CD14-positive monocyte (primary cell): ENCODE results near the gene CCDC3. TPM values are rescaled to one million over a fixed set of nuclear protein-coding genes. Genes with fewer than 3 reads are reported as not detected.

Experiments used
- DNase-seq, 3 donors: peaks; one replicate each; pipeline ENCODE4 v3.0.0-alpha.2; 2011 to 2022
- H2AFZ ChIP-seq: 2 replicates; pipeline ENCODE4 v1.6.0; 2012; ENCODE audit warnings: mild to moderate bottlenecking, low read depth, low read length, inconsistent platforms; ENCODE audit not compliant: insufficient read depth, poor library complexity, severe bottlenecking
- H3K27ac ChIP-seq, 2 donors: 1 replicate in 1 of 2; 2 replicates in 1 of 2; pipeline ENCODE4 v1.5.1; 2012 to 2013; ENCODE audit warnings: low read length in 2 of 2, control low read depth in 1 of 2, inconsistent platforms in 1 of 2, low read depth in 1 of 2, mild to moderate bottlenecking in 1 of 2
- H3K27me3 ChIP-seq, 2 donors: one replicate each; pipeline versions ENCODE4 v1.6.0 to v1.6.1; 2011 to 2013; ENCODE audit warnings: low read length in 2 of 2; ENCODE audit not compliant: control insufficient read depth in 2 of 2, insufficient read depth in 2 of 2
- H3K36me3 ChIP-seq, 2 donors: replicated peaks in 1 of 2; 1 replicate in 1 of 2; 2 replicates in 1 of 2; pipeline versions ENCODE4 v1.5.1 to v1.6.1; 2012 to 2013; ENCODE audit warnings: low read length in 2 of 2, control low read depth in 1 of 2, inconsistent platforms in 1 of 2, mild to moderate bottlenecking in 1 of 2; ENCODE audit not compliant: insufficient read depth in 2 of 2, control insufficient read depth in 1 of 2
- H3K4me1 ChIP-seq, 2 donors: 1 replicate in 1 of 2; 2 replicates in 1 of 2; pipeline versions ENCODE4 v1.5.1 to v1.6.1; 2012 to 2013; ENCODE audit warnings: low read length in 2 of 2, control low read depth in 1 of 2, inconsistent platforms in 1 of 2, mild to moderate bottlenecking in 1 of 2, moderate library complexity in 1 of 2; ENCODE audit not compliant: insufficient read depth in 2 of 2, control insufficient read depth in 1 of 2
- H3K4me2 ChIP-seq: replicated peaks from 2 replicates; pipeline ENCODE3; 2012; ENCODE audit warnings: low read length, moderate library complexity, mild to moderate bottlenecking; ENCODE audit not compliant: poor library complexity, severe bottlenecking; ENCODE audit errors: extremely low read depth
- H3K4me3 ChIP-seq, 3 experiments: fragments of 200-600 bp in 1 of 3; sonication (generic) in 1 of 3; replicated peaks in 1 of 3; 1 replicate in 2 of 3; 2 replicates in 1 of 3; pipeline ENCODE4 v1.5.1; 2011 to 2013; ENCODE audit warnings: low read length in 3 of 3, mild to moderate bottlenecking in 3 of 3, control low read depth in 2 of 3, low read depth in 2 of 3, inconsistent platforms in 1 of 3, moderate library complexity in 1 of 3
- H3K79me2 ChIP-seq: 2 replicates; pipeline ENCODE4 v1.6.0; 2012; ENCODE audit warnings: mild to moderate bottlenecking, control low read depth, inconsistent platforms, low read length, moderate library complexity; ENCODE audit not compliant: insufficient read depth
- H3K9ac ChIP-seq: 2 replicates; pipeline ENCODE4 v1.6.0; 2017; ENCODE audit warnings: low read length, mild to moderate bottlenecking; ENCODE audit not compliant: insufficient read depth, poor library complexity, severe bottlenecking
- H3K9me3 ChIP-seq, 2 donors: replicated peaks in 1 of 2; 1 replicate in 1 of 2; 2 replicates in 1 of 2; pipeline versions ENCODE4 v1.5.1 to v1.6.1; 2012 to 2013; ENCODE audit warnings: low read length in 2 of 2, control low read depth in 1 of 2; ENCODE audit not compliant: control insufficient read depth in 1 of 2, insufficient read depth in 1 of 2
- H4K20me1 ChIP-seq: 2 replicates; pipeline ENCODE4 v1.6.0; 2012; ENCODE audit warnings: mild to moderate bottlenecking, low read length, control low read depth, moderate library complexity; ENCODE audit not compliant: insufficient read depth
- H3K27ac Mint-ChIP-seq, 7 donors: one replicate each; pipeline ENCODE4 v1.8.0; 2020; ENCODE audit warnings: mild to moderate bottlenecking in 7 of 7, mixed read lengths in 7 of 7, moderate library complexity in 6 of 7, inconsistent platforms in 2 of 7
- H3K27me3 Mint-ChIP-seq, 3 donors: one replicate each; pipeline ENCODE4 v1.8.0; 2021 to 2022; ENCODE audit warnings: low read depth in 3 of 3, mild to moderate bottlenecking in 3 of 3, mixed read lengths in 3 of 3, moderate library complexity in 3 of 3, inconsistent platforms in 1 of 3
- H3K36me3 Mint-ChIP-seq, 2 donors: one replicate each; pipeline ENCODE4 v1.8.0; 2020; ENCODE audit warnings: mixed read lengths in 2 of 2, inconsistent platforms in 1 of 2, mild to moderate bottlenecking in 1 of 2
- H3K4me1 Mint-ChIP-seq: one replicate; pipeline ENCODE4 v1.8.0; 2020; ENCODE audit warnings: mild to moderate bottlenecking, mixed read lengths
- H3K4me3 Mint-ChIP-seq, 2 donors: one replicate each; pipeline ENCODE4 v1.8.0; 2020; ENCODE audit warnings: mild to moderate bottlenecking in 2 of 2, mixed read lengths in 2 of 2, moderate library complexity in 1 of 2
- H3K9me3 Mint-ChIP-seq, 7 donors: one replicate each; pipeline ENCODE4 v1.8.0; 2020 to 2022; ENCODE audit warnings: mixed read lengths in 7 of 7, mild to moderate bottlenecking in 6 of 7, moderate library complexity in 6 of 7, inconsistent platforms in 2 of 7
- CTCF ChIP-seq: fragments of 200-600 bp; IDR thresholded peaks from one replicate; pipeline ENCODE4 v1.8.0; 2022; ENCODE audit warnings: antibody characterized with exemption, mild to moderate bottlenecking
- WGBS: methylation state at CpG from one replicate; pipeline ENCODE4 v1.1.5; 2013; ENCODE audit warnings: missing lambda C conversion rate; ENCODE audit not compliant: insufficient coverage; 5-methylcytosine and 5-hydroxymethylcytosine counted together
- intact Hi-C, 2 donors: fragments of 100-400 bp; cut with micrococcal nuclease; formaldehyde crosslinking; loops; one replicate each; pipeline versions ENCODE4 v1.15.0 to v1.15.1; 2023
- polyA plus RNA-seq, 3 donors: library from polyadenylated mRNA; depleted of rRNA in 1 of 3; unstranded in 2 of 3; stranded (reverse) in 1 of 3; fragments of 300-500 nt in 2 of 3; fragments of >200 nt in 1 of 3; fragmentation: Illumina TruSeq in 2 of 3; gene quantifications; 1 replicate in 2 of 3; 2 replicates in 1 of 3; pipeline ENCODE4 v1.2.3, GENCODE V29; 2012 to 2021

Gene CCDC3
- polyA plus RNA-seq, 3 donors, result not detected

- Mint-ChIP-seq H3K27ac (no peak overlapping the region), H3K36me3 (no peaks in the 10 kb centered on the region), H3K4me1 (peaks cover 4% of the 10 kb centered on the region), H3K4me3 (no peak overlapping the region), H3K27me3 (peaks cover 0 to 2% (median 1%) of the 10 kb centered on the region in 3 donors), H3K9me3 (peaks cover 0 to 3% (median 1%) of the 10 kb centered on the region in 7 donors)
- H3K4me2 ChIP-seq, result no peak overlapping the region
- no peaks in the 10 kb centered on the region for H3K79me2 ChIP-seq
- no peaks in the 10 kb centered on the region for H3K9me3 ChIP-seq
- intact Hi-C loops, result no loop called here
- H3K4me1 ChIP-seq, result no peaks in the 10 kb centered on the region
- WGBS, result 100% methylated on average over 1 of the region's 6 CpGs
- no peak for DNase-seq
- no peak overlapping the region for H3K4me3 ChIP-seq
- no peak overlapping the region for H3K27ac ChIP-seq
- H3K27me3 ChIP-seq, result no peaks in the 10 kb centered on the region
- H3K36me3 ChIP-seq, result no peaks in the 10 kb centered on the region
- no peak for TF ChIP-seq CTCF
- no peak overlapping the region for H2AFZ ChIP-seq
- no peaks in the 10 kb centered on the region for H4K20me1 ChIP-seq
- no peak overlapping the region for H3K9ac ChIP-seq
These were observed 48.4 kb upstream of the CCDC3 start for GRCh38 chr10:13049774-13050420.

GRCh38 chr10:13048762-13049161, 47.2 kb upstream of the CCDC3 start:
- WGBS, result no CpG with 5 or more reads among the region's 3 CpGs
- no peaks in the 10 kb centered on the region for H3K79me2 ChIP-seq
- no peaks in the 10 kb centered on the region for H4K20me1 ChIP-seq
- no peak overlapping the region for H3K27ac ChIP-seq
- DNase-seq, result no peak
- H2AFZ ChIP-seq, result no peak overlapping the region
- H3K4me1 ChIP-seq, result no peaks in the 10 kb centered on the region
- peaks cover 4% of the 10 kb centered on the region for H3K4me1 Mint-ChIP-seq
- H3K4me2 ChIP-seq, result no peak overlapping the region
- no peaks in the 10 kb centered on the region for H3K36me3 Mint-ChIP-seq
- H3K9ac ChIP-seq, result no peak overlapping the region
- H3K9me3 Mint-ChIP-seq, result peaks cover 0 to 4% (median 1%) of the 10 kb centered on the region in 7 donors
- intact Hi-C loops, result no loop called here
- no peak for TF ChIP-seq CTCF
- H3K4me3 Mint-ChIP-seq, result no peak overlapping the region
- no peak overlapping the region for H3K4me3 ChIP-seq
- peaks cover 0 to 2% (median 0%) of the 10 kb centered on the region in 3 donors for H3K27me3 Mint-ChIP-seq
- no peak overlapping the region for H3K27ac Mint-ChIP-seq
- H3K27me3 ChIP-seq, result no peaks in the 10 kb centered on the region
- H3K36me3 ChIP-seq, result no peaks in the 10 kb centered on the region
- no peaks in the 10 kb centered on the region for H3K9me3 ChIP-seq
